ENCODE results near the gene GET3.
A peak's percentile ranks its signal among the peaks of the same experiment; 100 is the strongest.

Gene GET3

GRCh38 chr19:12764698-12765097, 27.4 kb downstream of the GET3 start:
- H3K4me3 ChIP-seq (replicated peaks; ENCODE audit: low read depth, low read length), result no peak overlapping the region
- DNase-seq (ENCODE audit: low read depth), result no peak
- TF ChIP-seq, protein P1, sequence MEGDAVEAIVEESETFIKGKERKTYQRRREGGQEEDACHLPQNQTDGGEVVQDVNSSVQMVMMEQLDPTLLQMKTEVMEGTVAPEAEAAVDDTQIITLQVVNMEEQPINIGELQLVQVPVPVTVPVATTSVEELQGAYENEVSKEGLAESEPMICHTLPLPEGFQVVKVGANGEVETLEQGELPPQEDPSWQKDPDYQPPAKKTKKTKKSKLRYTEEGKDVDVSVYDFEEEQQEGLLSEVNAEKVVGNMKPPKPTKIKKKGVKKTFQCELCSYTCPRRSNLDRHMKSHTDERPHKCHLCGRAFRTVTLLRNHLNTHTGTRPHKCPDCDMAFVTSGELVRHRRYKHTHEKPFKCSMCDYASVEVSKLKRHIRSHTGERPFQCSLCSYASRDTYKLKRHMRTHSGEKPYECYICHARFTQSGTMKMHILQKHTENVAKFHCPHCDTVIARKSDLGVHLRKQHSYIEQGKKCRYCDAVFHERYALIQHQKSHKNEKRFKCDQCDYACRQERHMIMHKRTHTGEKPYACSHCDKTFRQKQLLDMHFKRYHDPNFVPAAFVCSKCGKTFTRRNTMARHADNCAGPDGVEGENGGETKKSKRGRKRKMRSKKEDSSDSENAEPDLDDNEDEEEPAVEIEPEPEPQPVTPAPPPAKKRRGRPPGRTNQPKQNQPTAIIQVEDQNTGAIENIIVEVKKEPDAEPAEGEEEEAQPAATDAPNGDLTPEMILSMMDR (IDR thresholded peaks at IDR 0.05; ENCODE audit: low read length, missing control alignments), result no peak

DNA sequence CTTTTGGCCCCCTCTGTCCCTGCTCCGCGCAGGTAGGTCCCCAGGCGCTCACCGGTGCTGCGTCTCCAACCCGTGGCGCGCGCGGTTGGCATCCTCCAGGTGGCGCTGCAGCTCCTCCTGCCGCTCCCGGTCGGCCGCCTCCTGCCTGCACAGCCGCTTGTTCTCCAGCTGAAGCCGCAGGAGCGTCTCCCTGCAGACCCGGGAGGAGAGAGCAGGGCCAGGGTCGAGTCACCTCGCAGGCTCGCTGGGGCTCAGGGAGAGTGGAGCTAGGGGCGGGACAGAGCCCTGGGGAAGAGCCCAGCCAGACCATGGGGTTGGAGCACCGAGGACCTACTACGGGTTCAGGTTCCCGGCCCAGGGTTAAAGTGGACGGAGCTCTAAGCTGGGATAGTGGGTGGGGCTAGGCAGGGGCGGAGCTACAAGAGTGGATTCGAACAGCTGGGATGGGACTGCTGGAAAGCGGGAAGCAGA, 28.8 kb downstream of the GET3 start:
- peak; percentile 81 for DNase-seq (ENCODE audit: low read depth)
- H3K4me3 ChIP-seq (replicated peaks; ENCODE audit: low read depth, low read length), result peak overlapping the region; percentile 60
- TF ChIP-seq, protein P1 (IDR thresholded peaks at IDR 0.05; ENCODE audit: low read length, missing control alignments), result peak; percentile 69

DNA sequence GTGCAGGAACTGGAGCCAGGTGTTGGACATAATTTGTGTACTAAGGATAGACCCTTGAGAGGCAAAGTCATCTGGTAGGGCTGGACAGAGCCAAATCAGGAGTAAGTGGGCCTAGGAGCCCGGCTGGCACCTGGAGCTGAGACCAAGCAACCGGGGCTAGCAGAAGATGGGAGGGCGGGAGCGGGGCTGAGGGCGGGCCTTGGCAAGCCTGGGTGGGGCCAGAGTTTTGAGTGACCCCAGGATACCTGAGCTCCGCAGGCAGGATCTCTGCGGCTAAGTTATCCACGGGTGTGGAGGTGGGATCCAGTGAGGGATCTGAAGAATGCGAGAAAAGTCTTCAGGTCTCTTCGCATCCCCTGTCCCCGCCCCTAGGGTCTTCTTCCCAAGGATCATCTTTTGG, 29.9 kb downstream of the GET3 start:
- H3K4me3 ChIP-seq (replicated peaks; ENCODE audit: low read depth, low read length), result no peak overlapping the region
- TF ChIP-seq, protein P1 (IDR thresholded peaks at IDR 0.05; ENCODE audit: low read length, missing control alignments), result no peak
- no peak for DNase-seq (ENCODE audit: low read depth)

GRCh38 chr19:12767666-12768065, 30.4 kb downstream of the GET3 start:
- TF ChIP-seq, protein P1 (IDR thresholded peaks at IDR 0.05; ENCODE audit: low read length, missing control alignments), result no peak
- no peak for DNase-seq (ENCODE audit: low read depth)
- H3K4me3 ChIP-seq (replicated peaks; ENCODE audit: low read depth, low read length), result no peak overlapping the region

- H3K4me3 ChIP-seq (replicated peaks; ENCODE audit: low read depth, low read length), result no peak overlapping the region
- TF ChIP-seq, protein P1 (IDR thresholded peaks at IDR 0.05; ENCODE audit: low read length, missing control alignments), result no peak
- no peak for DNase-seq (ENCODE audit: low read depth)
Measured at GRCh38 chr19:12769689-12770088, 32.4 kb downstream of the GET3 start.

GRCh38 chr19:12770922-12771321, 33.6 kb downstream of the GET3 start:
- DNase-seq (ENCODE audit: low read depth), result no peak
- TF ChIP-seq, protein P1 (IDR thresholded peaks at IDR 0.05; ENCODE audit: low read length, missing control alignments), result no peak
- no peak overlapping the region for H3K4me3 ChIP-seq (replicated peaks; ENCODE audit: low read depth, low read length)

GRCh38 chr19:12772323-12772722, 35.0 kb downstream of the GET3 start:
- TF ChIP-seq, protein P1 (IDR thresholded peaks at IDR 0.05; ENCODE audit: low read length, missing control alignments), result no peak
- DNase-seq (ENCODE audit: low read depth), result no peak
- H3K4me3 ChIP-seq (replicated peaks; ENCODE audit: low read depth, low read length), result no peak overlapping the region
